Stimulated activated CD8-positive, alpha-beta memory T cell treated with anti-CD3 and anti-CD28 coated beads, Interleukin-15, amount 100 ng/mL, for 48 hours (primary cell): Measurements from ENCODE around the gene XPC.
"Not testable (repeated sequence)": the region's sequence is repeated elsewhere in the genome, so short reads cannot be mapped to it uniquely, and the experiment has no call there.

Source experiments
- DNase-seq, 2 donors: peaks; one replicate each; pipeline ENCODE4 v3.0.0-alpha.2; 2020; ENCODE audit warnings: low read depth in 2 of 2

The XPC gene

DNA sequence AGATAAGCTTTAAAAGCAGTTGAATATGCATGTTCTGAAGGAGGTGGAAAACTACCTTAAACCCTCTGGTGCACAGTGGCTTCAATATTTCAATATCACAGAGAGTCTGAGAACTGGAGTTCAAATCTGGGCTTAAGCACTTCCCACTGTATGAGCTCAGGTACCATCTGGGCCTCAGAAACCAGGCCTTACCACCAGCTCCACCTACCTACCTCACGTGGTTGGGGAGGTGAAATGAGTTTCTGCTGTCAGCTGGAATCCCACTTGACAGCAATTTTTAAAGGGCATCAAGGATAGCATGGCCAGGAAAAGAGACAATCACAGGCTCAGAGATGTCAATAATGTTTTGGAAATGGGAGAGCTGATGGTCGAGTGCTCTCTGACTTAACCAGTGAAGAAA lies 58.8 kb downstream of the XPC start:
- no peak for DNase-seq

DNA sequence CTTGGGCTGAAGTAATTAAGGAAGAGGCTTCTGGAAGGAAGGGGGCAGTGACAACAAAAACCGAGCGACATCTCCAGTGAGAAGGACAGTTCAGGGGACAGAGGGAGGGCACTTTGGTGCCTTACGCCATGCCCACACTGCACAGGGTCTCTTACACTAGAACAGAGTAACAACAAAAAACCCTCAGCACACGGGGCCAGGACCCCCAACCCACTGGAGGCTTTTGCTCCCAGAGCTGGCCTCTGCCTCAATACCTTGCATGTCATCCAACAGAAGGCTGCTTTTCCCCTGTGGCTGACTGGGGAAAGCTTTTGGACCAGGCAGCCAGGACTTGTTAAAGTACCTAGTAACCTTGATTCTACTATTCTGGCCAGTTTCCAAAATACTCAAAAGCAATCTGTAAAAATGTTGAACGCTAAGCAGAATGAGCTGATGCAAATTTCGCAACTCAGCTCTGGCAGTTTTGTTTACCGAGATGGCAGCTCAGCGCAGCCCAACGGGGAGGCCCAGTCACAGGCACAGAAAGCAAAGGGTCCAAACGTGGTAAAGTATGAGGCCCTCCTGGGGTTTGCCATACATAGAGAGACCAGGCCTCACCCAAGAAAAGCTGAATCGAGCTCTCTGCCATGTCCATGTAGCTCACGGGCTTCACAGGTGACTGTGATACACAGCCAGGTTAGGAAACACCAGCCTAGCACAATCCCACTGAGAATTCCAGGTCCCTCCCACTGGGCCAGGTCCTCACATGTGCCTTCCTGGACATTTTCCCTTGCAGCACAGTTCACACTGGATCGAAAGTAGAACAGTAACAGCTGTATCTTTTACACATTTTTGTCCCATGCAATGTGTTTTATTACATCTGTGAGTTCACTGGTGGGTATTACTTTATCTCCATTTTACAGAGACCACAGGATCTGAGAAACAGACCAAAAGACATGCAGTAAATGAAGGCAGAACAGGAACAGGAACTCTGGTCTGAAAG lies 59.7 kb downstream of the XPC start:
- no peak for DNase-seq

DNA sequence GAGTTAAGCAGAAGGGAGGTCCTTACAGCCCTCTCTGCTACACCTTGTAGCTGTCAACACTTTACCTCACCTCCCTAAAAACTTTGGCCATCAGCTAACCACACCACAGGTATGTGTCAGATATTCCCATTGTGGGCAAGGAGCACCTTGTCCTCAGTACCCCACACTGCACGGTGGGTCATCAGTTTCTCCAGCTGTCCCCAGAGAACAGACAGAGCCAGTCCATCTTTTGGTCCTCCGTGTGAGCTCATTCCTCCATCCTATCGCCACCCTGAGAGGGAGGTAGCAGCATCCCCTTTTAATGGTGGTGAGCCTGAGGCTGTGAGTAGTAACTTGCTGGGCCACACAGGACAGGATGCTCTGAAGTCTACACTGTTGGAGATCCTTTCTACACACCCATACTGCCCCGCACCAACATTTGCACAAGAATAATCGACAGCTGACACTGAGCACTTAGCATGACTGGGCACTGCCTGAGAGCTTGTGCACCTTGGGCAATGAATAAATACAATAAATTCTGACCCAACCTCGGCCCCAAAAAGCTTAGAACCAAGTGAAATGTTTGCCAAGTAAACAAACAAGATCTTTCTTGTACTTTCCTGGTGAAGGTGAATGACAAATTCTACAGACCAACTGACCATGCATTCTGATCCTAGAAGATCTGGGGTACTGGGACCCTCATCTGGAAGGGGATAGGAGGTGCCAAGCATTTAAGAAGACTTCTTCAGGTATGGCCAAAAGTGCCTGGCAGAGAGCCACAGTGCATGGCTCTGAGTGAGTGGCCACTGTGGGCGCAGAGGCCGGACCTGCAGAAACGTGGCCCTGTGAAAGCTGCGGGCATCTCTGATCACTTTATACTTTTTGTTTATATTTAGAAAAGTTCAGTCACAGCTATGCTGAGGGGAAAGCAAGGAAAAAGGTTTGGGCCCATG lies 60.7 kb downstream of the XPC start:
- no peak for DNase-seq

DNA sequence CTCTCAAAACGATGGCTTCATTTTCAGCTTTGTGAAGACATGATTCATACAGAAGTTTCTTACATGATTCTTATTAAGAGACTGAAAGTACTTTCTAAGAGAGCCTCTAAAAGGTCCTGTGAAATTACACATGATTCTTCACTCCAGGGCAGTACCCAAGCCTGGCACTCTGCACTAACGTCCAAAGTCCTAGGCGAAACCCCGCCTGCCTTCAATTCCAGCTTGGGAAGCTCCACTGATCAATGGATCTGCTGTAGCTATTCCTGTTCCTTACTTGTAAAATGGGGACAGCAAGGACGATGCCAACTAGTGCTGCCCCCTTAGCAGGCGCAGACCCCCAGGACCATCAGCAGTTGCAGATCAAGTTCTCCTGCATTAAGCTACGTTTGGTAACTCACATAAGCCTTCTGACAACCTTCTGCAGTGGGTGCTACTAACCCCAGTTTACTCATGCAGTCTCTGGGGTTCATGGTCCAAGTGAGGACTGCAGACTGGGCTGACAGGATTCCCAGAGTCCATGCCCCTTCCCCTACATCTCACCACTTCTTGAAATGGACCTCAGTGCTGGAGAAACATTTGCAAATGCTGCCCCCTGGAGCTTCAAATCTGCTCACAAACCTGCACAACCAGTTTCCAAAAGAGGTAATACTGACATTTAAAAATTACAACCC lies 64.3 kb downstream of the XPC start:
- no peak for DNase-seq

DNA sequence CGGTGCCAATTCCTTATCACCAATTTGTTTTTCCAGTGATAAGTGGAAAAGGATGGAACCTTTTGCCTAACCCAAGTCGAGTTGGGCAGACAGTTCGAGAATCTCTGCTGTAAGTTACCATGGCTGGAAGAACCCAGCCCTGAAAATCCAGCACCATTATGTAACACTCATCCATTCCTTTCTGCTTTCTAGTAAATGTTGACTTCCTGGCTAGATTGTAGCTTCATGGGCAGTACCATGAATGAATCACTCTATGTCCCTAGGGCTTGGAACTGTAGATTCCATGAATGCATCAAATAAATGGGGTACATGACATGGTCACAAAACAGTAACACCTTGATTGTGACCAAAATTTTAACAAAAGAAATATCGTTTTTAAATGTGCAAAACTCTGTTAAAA lies 67.7 kb downstream of the XPC start:
- no peak for DNase-seq

DNA sequence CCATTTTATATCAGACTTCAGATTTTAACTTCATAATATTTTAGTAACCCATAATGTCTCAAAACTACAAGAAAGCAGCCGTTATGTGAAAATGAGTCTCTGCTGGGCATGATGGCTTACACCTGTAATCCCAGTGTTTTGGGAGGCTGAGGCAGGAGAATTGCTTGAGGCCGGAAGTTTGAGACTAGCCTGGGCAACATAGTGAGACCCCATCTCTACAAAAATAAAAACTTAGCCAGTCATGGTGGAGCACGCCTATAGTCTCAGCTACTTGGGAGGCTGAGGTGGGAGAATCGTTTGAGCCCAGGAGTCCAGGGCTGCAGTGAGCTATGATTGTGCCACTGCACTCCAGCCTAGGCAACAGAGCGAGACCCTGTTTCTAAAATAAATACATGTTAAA lies 68.6 kb downstream of the XPC start:
- not testable (repeated sequence) for DNase-seq

DNA sequence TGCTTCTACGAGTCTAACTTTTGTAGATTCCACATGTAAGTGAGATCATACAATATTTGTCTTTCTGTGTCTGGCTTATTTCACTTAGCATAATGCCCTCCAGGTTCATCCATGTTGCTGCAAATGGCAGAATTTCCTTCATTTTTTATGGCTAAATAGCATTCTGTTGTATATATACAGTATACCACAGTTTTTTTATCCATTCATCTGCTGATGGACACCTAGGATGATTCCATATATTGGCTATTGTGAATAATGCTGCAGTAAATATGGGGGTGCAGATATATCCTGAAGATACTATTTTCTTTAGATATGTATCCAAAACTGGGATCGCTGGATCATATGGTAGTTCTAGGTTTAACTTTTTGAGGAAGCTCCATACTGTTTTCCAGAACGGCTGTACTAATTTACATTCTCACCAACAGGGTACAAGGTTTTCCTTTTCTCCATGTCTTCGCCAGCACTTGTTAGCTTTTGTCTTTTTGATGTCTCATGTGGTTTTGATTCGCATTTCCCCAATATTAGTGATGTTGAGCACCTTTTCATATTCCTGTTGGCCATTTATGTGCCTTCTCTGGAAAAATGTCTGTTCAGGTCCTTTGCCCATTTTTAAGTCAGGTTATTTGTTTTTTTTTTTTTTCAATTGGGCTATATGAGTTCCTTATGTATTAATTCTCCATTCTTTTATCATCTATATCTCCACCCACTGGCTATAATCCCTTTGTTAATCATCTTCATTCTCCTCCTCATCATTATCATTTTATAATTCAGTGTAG lies 80.6 kb downstream of the XPC start:
- DNase-seq, result no peak

DNA sequence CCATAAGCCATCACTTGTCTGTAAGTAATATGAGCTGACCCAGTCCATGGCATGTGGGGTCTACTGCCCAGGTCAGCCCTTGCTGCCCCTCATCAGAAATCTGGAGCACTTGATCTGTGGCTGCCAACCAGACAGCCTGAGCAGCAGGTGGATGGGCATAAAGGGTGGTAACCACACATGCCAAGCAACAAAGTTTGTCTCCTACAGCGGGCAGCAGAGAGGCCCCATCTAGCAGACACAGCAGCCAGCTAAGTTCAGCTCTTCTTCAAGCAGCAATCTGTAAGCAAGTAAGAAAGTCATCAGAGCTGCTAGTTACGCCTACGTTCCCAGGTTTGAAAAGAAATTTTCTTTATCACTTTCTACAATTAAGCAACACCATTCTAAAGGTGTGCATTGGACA lies 81.7 kb downstream of the XPC start:
- no peak for DNase-seq
